ENCODE measurements around the gene ATXN7.

Gene ATXN7, protein sequence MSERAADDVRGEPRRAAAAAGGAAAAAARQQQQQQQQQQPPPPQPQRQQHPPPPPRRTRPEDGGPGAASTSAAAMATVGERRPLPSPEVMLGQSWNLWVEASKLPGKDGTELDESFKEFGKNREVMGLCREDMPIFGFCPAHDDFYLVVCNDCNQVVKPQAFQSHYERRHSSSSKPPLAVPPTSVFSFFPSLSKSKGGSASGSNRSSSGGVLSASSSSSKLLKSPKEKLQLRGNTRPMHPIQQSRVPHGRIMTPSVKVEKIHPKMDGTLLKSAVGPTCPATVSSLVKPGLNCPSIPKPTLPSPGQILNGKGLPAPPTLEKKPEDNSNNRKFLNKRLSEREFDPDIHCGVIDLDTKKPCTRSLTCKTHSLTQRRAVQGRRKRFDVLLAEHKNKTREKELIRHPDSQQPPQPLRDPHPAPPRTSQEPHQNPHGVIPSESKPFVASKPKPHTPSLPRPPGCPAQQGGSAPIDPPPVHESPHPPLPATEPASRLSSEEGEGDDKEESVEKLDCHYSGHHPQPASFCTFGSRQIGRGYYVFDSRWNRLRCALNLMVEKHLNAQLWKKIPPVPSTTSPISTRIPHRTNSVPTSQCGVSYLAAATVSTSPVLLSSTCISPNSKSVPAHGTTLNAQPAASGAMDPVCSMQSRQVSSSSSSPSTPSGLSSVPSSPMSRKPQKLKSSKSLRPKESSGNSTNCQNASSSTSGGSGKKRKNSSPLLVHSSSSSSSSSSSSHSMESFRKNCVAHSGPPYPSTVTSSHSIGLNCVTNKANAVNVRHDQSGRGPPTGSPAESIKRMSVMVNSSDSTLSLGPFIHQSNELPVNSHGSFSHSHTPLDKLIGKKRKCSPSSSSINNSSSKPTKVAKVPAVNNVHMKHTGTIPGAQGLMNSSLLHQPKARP

DNA sequence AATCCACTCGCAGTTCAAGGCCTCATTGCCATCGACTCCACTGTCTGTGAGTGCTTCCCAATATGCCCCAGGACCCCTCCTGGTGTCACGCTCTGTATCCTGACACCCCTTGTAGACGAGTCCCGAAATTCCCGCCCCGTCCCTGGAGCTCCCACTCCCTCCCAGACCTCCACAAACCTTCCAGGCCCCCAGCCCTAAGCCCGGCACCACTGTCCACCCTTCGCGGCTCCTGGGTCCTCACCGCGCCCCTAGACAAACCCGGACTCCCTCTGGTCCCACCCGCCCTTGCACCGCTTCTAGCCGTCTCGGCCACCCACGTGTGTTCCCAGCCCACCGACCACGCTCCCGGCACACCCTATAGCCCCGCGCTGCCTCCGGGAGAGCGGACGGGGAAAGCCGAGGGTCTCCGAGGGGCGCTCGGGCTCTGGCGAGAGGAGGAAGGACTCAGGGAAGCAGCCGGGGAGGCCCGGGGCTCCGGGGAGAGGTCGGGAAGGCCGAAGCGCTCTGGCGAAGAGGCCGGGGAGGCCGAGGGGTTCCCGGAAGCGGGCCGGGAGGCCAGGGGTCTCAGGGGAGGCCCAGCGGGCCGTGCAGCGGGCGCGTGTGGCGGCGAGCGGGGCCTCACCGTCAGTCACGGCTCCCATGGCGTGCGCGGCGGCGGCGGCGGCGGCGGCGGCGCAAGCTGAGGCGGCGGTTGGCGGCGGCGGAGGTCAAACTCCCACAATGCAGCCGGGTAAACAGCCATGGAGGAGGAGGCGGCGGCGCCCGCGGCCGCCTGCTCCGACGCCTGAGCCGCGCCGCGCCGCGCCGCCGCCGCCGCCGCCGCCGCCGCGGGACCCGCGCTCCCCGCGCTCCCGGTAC, at the start of gene ATXN7, which contains the start of gene THOC7:
Gene ATXN7, plus strand, starts transcription at position 718 of the 858 bp plus-strand sequence. CDS start 48,732 bp downstream, outside the sequence.
Gene THOC7, minus strand, starts transcription at position 656 of the 858 bp plus-strand sequence. Its CDS starts 15 bp downstream, at position 641.
- peak; percentile 77 for DNase-seq

DNA sequence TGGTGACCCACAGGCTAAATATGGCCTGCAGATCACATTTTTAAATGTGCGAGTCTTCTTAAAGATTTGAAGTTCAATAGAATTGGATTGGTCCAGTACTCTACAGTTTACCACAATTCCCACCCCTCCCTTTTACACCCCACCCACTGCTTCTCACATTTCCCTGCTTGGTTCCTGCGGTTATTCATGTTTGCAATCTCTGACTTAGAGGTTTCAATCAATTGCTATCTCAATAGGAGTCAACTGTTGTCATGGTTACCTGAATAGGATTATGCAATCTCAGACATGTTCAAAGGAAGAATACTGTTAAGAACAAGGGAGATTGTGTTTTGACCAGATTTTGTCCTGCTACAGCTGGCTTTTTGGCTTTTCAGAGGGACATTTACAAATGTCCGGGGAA, 49.4 kb upstream of the ATXN7 start:
- no peak for DNase-seq

DNA sequence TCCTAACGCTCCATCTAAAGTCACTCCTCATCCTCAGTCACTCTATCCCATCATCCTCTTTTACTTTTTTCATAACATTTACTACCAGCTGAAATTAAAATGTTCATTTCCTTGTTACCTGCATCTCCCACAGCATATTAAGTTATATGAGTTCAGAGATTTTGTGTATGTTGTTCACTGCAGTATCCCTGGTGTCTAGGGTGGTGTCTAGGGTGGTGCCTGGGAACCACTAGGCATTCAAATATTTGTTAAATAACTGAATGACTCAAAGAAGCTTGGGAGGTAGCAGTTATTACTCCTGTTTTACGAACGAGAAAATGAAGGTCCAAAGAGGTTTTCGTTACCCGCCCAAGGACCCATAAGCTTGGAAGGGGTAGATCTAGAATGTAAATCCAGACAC, 46.4 kb upstream of the ATXN7 start:
- no peak for DNase-seq

DNA sequence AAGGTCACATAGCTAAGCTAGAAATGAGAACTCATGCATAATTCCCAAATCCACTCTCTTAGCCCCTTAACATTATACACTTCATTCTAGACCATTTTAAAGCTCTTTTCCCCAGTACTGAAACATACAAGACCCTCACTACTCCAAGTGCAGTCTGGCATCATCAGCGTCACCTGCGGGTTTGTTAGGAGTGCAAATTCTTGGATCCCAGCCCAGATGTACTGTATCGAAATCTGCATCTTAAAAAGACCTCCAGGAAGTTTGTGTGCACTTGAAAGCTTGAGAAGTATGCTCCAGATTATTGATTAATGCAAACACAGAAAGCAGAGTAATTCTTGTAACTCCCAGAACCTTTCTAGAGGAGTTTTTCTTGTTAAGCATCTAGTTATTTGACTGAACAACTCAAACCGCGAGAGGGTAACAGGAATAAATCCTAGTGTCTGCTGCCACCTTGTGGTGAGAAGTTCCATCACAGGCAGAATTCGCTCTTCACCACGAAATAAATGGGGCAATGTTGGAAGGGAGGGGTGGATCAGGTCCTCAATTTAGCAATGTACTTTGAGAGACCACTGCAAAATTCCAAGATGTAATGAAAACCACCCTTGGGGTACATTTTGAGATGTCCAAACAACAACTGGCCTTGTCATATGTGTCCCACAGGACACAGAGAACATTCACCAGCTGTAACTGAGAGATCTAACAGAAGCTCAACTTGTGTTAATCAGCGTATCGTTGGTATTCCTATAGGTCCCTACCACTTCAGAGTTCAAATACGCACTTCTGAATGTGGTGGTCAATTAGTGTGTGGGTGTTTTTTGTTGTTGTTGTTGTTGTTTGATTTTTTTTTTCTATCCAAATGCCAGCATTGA, 45.2 kb upstream of the ATXN7 start:
- peak; percentile 67 for DNase-seq

DNA sequence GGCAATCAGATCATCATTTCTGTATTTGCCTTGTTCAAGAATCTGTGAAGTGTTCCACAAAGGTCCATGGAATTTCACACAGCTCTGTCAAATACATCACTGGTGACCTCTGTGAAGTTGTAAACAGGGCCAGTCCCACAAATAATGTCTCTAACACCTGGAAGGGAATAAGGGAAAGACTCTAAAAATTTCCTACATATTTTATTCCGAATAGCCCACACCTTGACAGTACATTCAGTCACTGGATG, 44.6 kb upstream of the ATXN7 start, which contains the start of gene C3orf49:
Gene C3orf49, plus strand, starts transcription at position 149 of the 248 bp plus-strand sequence. CDS start 173 bp downstream, outside the sequence.
- no peak for DNase-seq

DNA sequence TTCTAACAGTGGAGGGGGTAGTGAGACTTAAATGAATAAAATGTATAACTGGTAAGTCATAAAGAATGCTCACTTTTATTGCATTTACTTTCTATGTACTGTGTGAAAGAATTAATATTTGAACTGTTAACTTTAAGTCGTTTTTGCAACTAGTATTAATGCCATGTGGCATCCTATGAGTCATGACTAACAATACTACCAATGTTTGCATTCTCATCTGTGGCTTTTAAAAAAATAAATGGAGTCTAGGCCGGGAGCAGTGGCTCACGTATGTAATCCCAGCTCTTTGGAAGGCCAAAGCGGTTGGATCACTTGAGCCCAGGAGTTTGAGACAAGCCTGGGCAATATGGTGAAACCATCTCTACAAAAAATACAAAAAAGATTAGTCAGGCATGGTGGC, 39.4 kb upstream of the ATXN7 start:
- no peak for DNase-seq

DNA sequence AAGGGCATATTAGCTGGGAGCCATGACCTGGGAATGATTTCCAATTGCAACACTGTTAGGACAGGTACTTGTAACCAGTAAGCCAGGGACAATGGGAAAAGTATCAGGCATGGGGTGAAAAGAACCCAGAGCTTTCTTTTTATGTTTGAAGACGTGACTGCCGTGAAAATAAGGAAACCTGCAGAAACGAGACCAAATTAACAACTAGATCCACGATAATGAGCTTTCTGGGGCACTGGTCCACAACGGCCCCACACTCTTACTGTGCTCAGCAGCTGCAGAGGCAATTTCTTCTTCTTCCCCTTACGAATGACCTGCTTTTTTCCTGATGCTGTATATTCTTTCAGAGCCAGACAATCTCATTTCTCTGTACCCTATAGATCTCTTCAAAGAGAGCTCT, 33.1 kb upstream of the ATXN7 start:
- no peak for DNase-seq

DNA sequence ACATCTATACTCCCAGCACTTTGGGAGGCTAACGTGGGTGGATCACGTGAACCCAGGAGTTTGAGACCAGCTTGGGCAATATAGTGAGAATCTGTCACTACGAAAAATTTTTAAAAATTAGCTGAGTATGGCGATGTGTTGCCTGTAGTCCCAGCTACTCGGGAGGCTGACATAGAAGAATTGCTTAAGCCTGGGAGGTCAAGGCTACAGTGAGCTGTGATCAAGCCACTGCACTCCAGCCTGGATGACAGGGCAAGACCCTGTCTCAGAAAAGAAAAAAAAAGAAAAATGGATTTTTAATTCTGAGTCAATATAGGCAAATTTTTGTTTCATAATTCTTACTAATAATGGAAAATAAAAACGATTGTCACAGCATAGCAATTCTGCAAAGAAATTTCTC, 31.3 kb upstream of the ATXN7 start:
- no peak for DNase-seq

DNA sequence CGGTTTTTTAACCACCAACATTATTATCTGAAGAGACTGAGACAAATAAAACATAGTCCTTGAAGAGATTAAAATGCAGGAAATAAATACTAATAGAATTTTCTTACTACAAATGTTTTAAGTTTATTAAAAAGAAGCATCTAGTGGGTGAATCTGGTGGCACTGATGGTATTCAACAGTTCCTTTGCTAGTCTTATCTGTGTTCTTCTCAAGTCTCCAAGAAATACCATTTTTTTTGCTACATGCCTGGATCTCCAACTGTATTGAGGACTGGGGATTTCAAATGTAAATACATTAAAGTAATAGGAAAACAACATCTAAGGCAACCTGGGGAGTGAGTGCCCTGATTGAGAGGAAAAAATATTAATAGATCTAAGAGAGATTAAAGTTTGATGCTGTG, 22.0 kb upstream of the ATXN7 start:
- no peak for DNase-seq

DNA sequence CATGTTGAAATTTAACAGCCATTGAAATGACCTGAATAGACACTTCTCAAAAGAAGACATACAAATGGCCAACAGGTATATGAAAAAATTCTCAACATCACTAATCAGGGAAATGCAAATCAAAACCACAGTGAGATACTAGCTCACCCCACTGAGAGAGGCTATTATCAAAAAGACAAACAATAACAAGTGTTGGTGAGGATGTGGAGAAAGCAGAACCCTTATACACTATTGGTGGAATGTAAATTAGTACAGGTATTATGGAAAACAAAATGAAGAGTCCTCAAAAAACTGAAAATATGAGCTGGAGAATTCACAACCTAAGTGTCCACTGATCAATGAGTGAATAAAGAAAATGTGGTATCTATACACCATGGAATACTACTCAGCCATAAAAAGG, 21.5 kb upstream of the ATXN7 start:
- DNase-seq: no peak

DNA sequence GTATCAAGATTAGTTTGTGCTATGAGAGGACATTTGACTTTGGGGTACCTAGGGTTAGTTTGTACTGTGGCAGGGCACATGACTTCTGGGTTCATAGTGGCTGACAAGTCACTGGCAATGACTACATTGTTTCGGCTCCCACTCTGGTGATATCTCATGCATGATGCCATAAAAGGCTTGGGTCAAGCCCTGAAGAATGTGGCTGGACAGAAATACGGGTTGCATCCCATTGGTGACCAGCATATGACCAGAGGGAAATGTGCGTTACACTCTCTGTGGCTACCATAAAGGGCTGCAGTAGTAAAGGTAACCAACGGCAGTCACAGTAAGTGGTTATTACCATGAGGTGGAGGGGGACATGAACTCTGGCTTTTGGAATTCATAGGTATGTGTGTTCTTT, 18.5 kb upstream of the ATXN7 start:
- no peak for DNase-seq

DNA sequence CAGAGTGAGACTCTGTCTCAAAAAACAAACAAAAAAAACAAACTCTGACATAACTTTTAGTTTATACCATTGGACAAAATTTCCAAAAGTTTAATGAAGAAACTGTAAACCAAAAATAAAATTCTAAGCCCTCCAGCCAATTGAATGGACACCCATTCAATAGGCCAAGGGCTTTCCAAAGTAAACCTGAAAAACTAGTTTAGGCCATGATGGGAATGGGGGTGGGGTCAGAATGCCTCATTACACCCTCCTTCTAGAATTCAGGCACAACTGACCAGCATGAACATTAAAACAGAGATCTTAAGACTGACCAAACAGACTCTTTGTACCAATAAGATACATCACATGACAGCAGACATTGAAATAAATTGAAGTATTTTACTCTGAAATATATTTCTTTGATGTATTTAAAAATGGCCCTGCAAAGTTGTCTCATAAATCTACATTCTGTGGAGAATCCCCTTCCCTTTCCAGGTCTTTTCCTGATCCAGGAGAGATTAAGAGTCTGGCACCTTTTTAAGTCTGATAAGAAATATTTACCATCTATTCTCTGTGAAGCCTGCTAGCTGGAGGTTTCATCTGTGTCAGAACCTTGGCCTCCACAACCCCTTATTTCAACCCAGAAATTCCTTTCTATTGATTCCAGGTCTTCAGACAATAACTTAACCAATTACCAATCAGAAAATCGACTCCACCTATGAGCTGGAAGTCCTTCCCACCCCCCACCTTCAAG, 15.8 kb upstream of the ATXN7 start:
- no peak for DNase-seq

DNA sequence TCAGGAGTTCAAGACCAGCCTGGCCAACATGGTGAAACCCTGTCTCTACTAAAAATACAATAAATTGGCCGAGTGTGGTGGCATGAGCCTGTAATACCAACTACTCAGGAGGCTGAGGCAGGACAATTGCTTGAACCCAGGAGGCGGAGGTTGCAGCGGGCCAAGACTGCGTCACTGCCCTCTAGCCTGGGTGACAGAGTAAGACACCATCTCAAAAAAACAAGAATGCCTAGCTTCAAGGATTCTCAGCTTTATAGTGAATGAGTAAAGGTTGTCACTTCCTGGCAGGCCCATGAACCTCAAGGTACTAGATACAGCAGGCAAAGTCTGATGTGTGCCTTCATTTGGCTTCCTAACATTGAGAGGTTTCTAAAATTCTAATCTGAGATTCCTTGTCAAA, 14.5 kb upstream of the ATXN7 start:
- no peak for DNase-seq

DNA sequence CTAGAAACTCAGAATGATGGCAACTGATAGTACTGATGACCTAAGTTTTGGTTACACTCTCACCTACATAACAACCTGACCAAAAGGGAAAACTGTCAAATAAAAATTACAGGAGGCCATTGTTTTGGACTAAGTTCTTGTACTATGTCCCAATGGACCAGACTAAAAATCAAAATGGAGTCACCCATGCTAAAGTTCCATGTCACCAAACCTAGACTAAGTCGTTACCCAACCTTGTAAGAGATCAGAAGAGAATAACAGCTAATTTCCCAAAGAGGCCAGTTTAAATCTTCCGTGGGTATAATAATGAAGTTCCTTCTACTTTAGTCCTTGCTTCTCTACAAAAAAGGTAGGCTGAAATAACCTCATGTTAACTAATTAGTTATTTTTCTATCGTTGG, 12.4 kb upstream of the ATXN7 start:
- no peak for DNase-seq

DNA sequence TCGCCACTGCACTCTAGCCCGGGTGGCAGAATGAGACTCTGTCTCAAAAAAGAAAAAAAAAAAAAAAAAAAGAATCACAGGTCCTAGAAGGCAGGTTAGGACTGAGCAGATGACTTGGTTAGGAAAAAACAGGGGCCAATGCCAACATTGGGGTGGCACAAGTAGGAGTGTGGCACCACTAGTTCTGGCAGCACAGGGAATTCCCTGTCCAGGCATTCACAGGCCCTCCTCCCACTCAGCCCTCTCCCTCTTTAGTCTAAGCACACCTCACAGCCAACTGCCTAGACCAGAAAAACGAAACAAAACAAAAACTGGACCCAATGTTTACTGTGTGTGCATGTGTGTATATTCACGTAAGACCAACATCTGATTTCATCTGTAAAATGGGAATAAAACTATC, 10.6 kb upstream of the ATXN7 start:
- DNase-seq: no peak

DNA sequence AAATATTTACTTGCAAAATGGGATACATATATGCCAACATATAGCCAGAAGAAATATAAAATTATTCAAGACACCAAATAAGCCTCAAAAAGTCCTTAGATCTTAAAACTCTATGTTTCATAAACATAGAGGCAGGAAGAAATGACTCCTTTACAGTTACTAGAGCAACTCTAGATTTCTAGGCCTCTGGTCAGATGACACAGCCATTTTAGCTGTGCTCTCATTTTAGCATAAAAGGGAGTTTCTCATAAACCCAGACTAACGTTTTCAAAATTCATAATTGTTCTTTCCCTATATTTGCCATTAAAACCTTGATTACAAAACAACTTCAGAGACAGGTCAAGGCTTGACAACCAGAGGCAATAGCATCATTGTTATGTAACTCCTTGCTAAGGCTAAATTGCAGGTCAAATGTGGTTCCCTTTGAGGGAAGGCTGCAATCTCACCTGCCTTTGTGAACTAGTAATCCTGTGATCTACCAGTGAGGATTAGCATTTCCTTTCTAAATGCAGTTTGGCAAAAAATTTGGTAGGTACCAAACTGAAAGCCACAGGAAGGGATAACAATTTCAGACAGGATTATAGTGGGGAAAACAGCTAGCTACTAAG, 8.2 kb upstream of the ATXN7 start:
- DNase-seq: no peak

DNA sequence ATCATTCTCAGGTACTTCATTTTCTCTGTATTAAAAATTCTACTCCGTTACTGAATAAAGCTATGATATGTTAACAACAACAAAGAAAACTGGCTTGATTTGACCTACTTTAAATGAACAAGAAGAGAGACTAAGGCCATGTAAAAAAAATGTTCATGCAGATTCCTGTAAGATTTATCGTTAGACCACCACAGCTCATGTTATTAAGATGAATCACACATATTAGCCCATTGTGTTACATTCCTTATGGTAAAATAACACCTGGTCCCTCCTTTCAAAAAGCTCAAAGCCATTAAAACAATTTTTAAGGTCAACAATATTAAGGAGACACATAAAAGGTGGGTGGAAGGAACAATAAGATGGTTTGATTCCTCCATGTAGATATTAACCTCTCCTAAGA, 6.4 kb upstream of the ATXN7 start:
- DNase-seq: no peak

DNA sequence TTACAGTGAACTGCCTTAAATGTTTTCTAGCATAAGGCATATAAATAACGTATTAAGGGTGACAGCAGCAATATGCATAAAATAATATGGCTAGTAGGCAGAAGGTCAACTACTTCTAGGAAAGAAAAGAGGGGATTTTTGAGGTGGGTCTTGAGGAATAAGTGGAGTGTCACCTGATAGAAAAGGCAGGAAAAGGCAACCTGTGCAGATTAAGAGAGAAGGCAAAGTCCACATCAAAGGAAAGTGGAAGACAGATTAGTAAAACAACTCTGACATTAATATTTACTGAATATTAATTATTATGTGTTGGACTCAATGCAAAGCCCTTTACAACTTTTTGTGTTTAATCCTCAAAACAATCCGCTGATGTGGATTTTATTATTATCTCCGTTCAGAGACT, 2.9 kb upstream of the ATXN7 start:
- no peak for DNase-seq

DNA sequence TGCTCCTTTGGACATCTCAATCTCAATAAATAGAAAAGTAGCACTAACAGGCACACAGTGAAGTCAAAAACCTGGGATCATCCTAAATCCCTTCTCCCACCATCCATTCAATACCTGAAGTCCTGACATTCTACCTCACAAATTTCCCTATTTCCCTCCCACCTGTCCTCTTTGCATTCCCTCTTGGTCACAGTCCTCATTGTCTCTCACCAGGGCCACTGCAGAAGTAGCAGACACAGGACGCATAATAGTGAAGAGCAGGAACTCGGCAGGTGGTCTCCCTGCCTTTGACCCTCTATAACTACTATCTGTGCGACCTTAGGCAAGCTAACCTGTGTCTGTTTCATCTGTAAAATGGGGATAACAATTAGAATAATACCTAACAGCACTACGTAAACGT, 2.4 kb upstream of the ATXN7 start:
- DNase-seq: no peak

DNA sequence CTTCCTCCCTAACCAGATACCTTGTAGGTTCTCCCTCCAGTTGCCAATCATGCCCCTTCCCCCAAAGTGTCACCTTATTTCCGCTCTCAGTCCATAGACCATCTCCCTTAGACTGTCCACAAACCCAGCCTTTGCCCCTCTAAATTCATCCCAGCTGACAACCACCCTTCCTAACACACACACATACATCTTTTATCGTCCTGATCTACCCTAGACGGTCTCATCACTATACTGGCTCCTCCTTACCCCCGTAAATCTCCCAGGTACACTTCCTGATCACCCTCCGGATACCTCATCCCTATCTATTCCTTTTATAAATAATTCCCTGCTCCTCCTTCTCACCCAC, 890 bp upstream of the ATXN7 start:
- DNase-seq: no peak
